Hepatocyte (in vitro differentiated cells): ENCODE measurements around the gene KLKB1. TPM values are rescaled to one million over a fixed set of nuclear protein-coding genes. Genes with fewer than 3 reads are reported as not detected.

Experiments
- DNase-seq: peaks from one replicate; pipeline ENCODE4 v3.0.0-alpha.2; 2016; ENCODE audit warnings: low spot score
- H2AFZ ChIP-seq: fragments of 200-600 bp; sonication (generic); 2 replicates; pipeline ENCODE4 v1.6.0; 2016; ENCODE audit warnings: antibody characterized with exemption, mild to moderate bottlenecking
- H3K27ac ChIP-seq: fragments of 200-600 bp; sonication (generic); 2 replicates; pipeline ENCODE4 v1.5.1; 2016; ENCODE audit warnings: mild to moderate bottlenecking
- H3K27me3 ChIP-seq: fragments of 200-600 bp; sonication (generic); 2 replicates; pipeline ENCODE4 v1.6.1; 2016
- H3K36me3 ChIP-seq: fragments of 200-600 bp; sonication (generic); replicated peaks from 2 replicates; pipeline ENCODE4 v1.5.1; 2016; ENCODE audit warnings: low read depth; ENCODE audit not compliant: insufficient read depth
- H3K4me1 ChIP-seq: fragments of 200-600 bp; sonication (generic); 2 replicates; pipeline ENCODE4 v1.5.1; 2016; ENCODE audit warnings: mild to moderate bottlenecking, moderate library complexity; ENCODE audit not compliant: insufficient read depth
- H3K4me2 ChIP-seq: fragments of 200-600 bp; sonication (generic); 2 replicates; pipeline ENCODE4 v1.6.0; 2016
- H3K4me3 ChIP-seq: fragments of 200-600 bp; sonication (generic); 2 replicates; pipeline ENCODE4 v1.5.1; 2016; ENCODE audit warnings: mild to moderate bottlenecking
- H3K79me2 ChIP-seq: fragments of 200-600 bp; sonication (generic); 2 replicates; pipeline ENCODE4 v1.6.0; 2017; ENCODE audit warnings: mild to moderate bottlenecking
- H3K9me2 ChIP-seq: fragments of 200-600 bp; sonication (generic); replicated peaks from 2 replicates; pipeline ENCODE4 v1.6.0; 2017; ENCODE audit warnings: mild to moderate bottlenecking; ENCODE audit not compliant: insufficient read depth
- H3K9me3 ChIP-seq: fragments of 200-600 bp; sonication (generic); 2 replicates; pipeline ENCODE4 v1.5.1; 2016; ENCODE audit warnings: low read depth, mild to moderate bottlenecking
- H4K20me1 ChIP-seq: fragments of 200-600 bp; sonication (generic); 2 replicates; pipeline ENCODE4 v1.6.0; 2016; ENCODE audit warnings: mild to moderate bottlenecking; ENCODE audit not compliant: insufficient read depth, poor library complexity, severe bottlenecking
- CTCF ChIP-seq: fragments of 200-600 bp; sonication (generic); IDR thresholded peaks from 2 replicates; pipeline ENCODE4 v1.5.1; 2016; ENCODE audit warnings: antibody characterized with exemption, mild to moderate bottlenecking; ENCODE audit not compliant: poor library complexity
- EZH2 ChIP-seq: fragments of 200-600 bp; sonication (generic); IDR thresholded peaks from 2 replicates; pipeline ENCODE4 v1.6.1; 2016; ENCODE audit warnings: antibody characterized with exemption, mild to moderate bottlenecking, borderline replicate concordance
- EZH2phosphoT487 ChIP-seq: fragments of 200-600 bp; sonication (generic); IDR thresholded peaks from one replicate; pipeline ENCODE4 v1.6.1; 2018; ENCODE audit warnings: antibody characterized with exemption, mild to moderate bottlenecking, low read depth, moderate library complexity; ENCODE audit not compliant: unreplicated experiment, severe bottlenecking
- WGBS: methylation state at CpG from one replicate; pipeline ENCODE4 v1.1.6; 2016; ENCODE audit warnings: low lambda C conversion rate; ENCODE audit errors: missing lambda C conversion rate; 5-methylcytosine and 5-hydroxymethylcytosine counted together
- polyA plus RNA-seq: library from polyadenylated mRNA; unstranded; fragments of >200 nt; fragmentation: Nextera tagmentation; extraction: Ambion mirVana; gene quantifications from 2 replicates; pipeline ENCODE4 v1.2.1, GENCODE V29; 2016
- total RNA-seq: library from RNA; depleted of rRNA; stranded (reverse); fragments of >200 nt; gene quantifications from 2 replicates; pipeline ENCODE4 v1.2.3, GENCODE V29; 2014

Gene KLKB1
- total and polyA plus RNA-seq, 2 experiments from 2014 or later, result 8.8 to 20.3 TPM

GRCh38 chr4:186297013-186297645 lies 69.8 kb downstream of the KLKB1 start:
- no peak overlapping the region for H3K4me2 ChIP-seq
- H3K36me3 ChIP-seq, result no peaks in the 10 kb centered on the region
- H2AFZ ChIP-seq, result no peak overlapping the region
- H3K9me2 ChIP-seq, result no peaks in the 10 kb centered on the region
- TF ChIP-seq EZH2 (no peak), EZH2phosphoT487 (no peak), CTCF (peak; percentile 81)
- peak; percentile 73 for DNase-seq
- no peaks in the 10 kb centered on the region for H3K4me1 ChIP-seq
- no peak overlapping the region for H3K27ac ChIP-seq
- peaks cover 7% of the 10 kb centered on the region for H3K27me3 ChIP-seq
- H3K79me2 ChIP-seq, result no peaks in the 10 kb centered on the region
- WGBS, result 50% methylated on average over 19 of the region's 21 CpGs
- H3K4me3 ChIP-seq, result no peak overlapping the region
- no peaks in the 10 kb centered on the region for H3K9me3 ChIP-seq
- no peaks in the 10 kb centered on the region for H4K20me1 ChIP-seq

GRCh38 chr4:186298031-186298647 lies 70.8 kb downstream of the KLKB1 start:
- Histone ChIP-seq H3K36me3 (no peaks in the 10 kb centered on the region), H3K9me3 (no peaks in the 10 kb centered on the region), H3K27me3 (peaks cover 7% of the 10 kb centered on the region), H3K4me3 (no peak overlapping the region), H3K4me2 (peak overlapping the region; percentile 63), H3K4me1 (no peaks in the 10 kb centered on the region), H3K79me2 (no peaks in the 10 kb centered on the region), H4K20me1 (no peaks in the 10 kb centered on the region), H2AFZ (peak overlapping the region; percentile 32), H3K27ac (no peak overlapping the region), H3K9me2 (no peaks in the 10 kb centered on the region)
- TF ChIP-seq EZH2phosphoT487, result no peak
- no peak for TF ChIP-seq EZH2
- TF ChIP-seq CTCF, result no peak
- 43% methylated on average over 39 of the region's 39 CpGs for WGBS
- DNase-seq, result peak; percentile 5

- Histone ChIP-seq H3K9me3 (no peaks in the 10 kb centered on the region), H3K4me3 (no peak overlapping the region), H2AFZ (no peak overlapping the region), H4K20me1 (no peaks in the 10 kb centered on the region), H3K4me2 (no peak overlapping the region), H3K27me3 (peaks cover 7% of the 10 kb centered on the region), H3K9me2 (no peaks in the 10 kb centered on the region), H3K36me3 (no peaks in the 10 kb centered on the region), H3K27ac (no peak overlapping the region), H3K79me2 (no peaks in the 10 kb centered on the region), H3K4me1 (no peaks in the 10 kb centered on the region)
- TF ChIP-seq CTCF, result no peak
- no peak for DNase-seq
- 66% methylated on average over 5 of the region's 5 CpGs for WGBS
Measured at GRCh38 chr4:186299291-186299690, 72.0 kb downstream of the KLKB1 start.
